ENCODE measurements around the gene ERC2.

GRCh38 chr3:55562700-55563099, 905.6 kb downstream of the ERC2 start:
- TF ChIP-seq RAD21 (IDR thresholded peaks at IDR 0.05; ENCODE audit: low read depth) (no peak), MAX (IDR thresholded peaks at IDR 0.05) (no peak), NFIC (IDR thresholded peaks at IDR 0.05) (no peak), TCF12 (IDR thresholded peaks at IDR 0.05; ENCODE audit: low read depth) (no peak), EP300 (IDR thresholded peaks at IDR 0.05; ENCODE audit: borderline replicate concordance) (no peak), YY1 (IDR thresholded peaks at IDR 0.05; ENCODE audit: low read depth) (no peak), TAF1 (IDR thresholded peaks at IDR 0.05; ENCODE audit: low read depth) (no peak), FOXM1 (IDR thresholded peaks at IDR 0.05; ENCODE audit: borderline replicate concordance, low read depth) (no peak), ZBTB7A (IDR thresholded peaks at IDR 0.05; ENCODE audit: low read depth) (no peak), CEBPB (IDR thresholded peaks at IDR 0.05) (no peak), CREB1 (IDR thresholded peaks at IDR 0.05; ENCODE audit: low read depth) (no peak), EGR1 (IDR thresholded peaks at IDR 0.05) (no peak), TEAD4 (IDR thresholded peaks at IDR 0.05) (no peak)
- TF ChIP-seq, protein P1, sequence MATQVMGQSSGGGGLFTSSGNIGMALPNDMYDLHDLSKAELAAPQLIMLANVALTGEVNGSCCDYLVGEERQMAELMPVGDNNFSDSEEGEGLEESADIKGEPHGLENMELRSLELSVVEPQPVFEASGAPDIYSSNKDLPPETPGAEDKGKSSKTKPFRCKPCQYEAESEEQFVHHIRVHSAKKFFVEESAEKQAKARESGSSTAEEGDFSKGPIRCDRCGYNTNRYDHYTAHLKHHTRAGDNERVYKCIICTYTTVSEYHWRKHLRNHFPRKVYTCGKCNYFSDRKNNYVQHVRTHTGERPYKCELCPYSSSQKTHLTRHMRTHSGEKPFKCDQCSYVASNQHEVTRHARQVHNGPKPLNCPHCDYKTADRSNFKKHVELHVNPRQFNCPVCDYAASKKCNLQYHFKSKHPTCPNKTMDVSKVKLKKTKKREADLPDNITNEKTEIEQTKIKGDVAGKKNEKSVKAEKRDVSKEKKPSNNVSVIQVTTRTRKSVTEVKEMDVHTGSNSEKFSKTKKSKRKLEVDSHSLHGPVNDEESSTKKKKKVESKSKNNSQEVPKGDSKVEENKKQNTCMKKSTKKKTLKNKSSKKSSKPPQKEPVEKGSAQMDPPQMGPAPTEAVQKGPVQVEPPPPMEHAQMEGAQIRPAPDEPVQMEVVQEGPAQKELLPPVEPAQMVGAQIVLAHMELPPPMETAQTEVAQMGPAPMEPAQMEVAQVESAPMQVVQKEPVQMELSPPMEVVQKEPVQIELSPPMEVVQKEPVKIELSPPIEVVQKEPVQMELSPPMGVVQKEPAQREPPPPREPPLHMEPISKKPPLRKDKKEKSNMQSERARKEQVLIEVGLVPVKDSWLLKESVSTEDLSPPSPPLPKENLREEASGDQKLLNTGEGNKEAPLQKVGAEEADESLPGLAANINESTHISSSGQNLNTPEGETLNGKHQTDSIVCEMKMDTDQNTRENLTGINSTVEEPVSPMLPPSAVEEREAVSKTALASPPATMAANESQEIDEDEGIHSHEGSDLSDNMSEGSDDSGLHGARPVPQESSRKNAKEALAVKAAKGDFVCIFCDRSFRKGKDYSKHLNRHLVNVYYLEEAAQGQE (IDR thresholded peaks at IDR 0.05; ENCODE audit: low read depth), result no peak

Measured in Ishikawa (cell line).